Stimulated activated CD4-positive, alpha-beta T cell treated with anti-CD3 and anti-CD28 coated beads, Interleukin-4, amount 100 ng/mL, for 1 hour (primary cell): ENCODE measurements around the gene ARAP3.

ENCODE experiments used
- DNase-seq: peaks from one replicate; pipeline ENCODE4 v3.0.0-alpha.2; 2020

ARAP3 gene

GRCh38 chr5:141669520-141669919 lies 12.5 kb downstream of the ARAP3 start:
- no peak for DNase-seq

- no peak for DNase-seq
These were observed 13.3 kb downstream of the ARAP3 start for GRCh38 chr5:141668601-141669265.

- no peak for DNase-seq
These were observed 15.8 kb downstream of the ARAP3 start for GRCh38 chr5:141665995-141666940.

GRCh38 chr5:141664733-141665461 lies 17.1 kb downstream of the ARAP3 start:
- DNase-seq: peak; percentile 71

GRCh38 chr5:141663506-141663905 lies 18.5 kb downstream of the ARAP3 start:
- DNase-seq: no peak

GRCh38 chr5:141662028-141662427 lies 20.0 kb downstream of the ARAP3 start:
- no peak for DNase-seq

- DNase-seq: no peak
These were observed 24.0 kb downstream of the ARAP3 start for GRCh38 chr5:141657937-141658545.

GRCh38 chr5:141657404-141657803 lies 24.6 kb downstream of the ARAP3 start:
- DNase-seq: no peak

GRCh38 chr5:141656396-141656795 lies 25.6 kb downstream of the ARAP3 start:
- no peak for DNase-seq

- no peak for DNase-seq
These were observed 27.0 kb downstream of the ARAP3 start for GRCh38 chr5:141655020-141655419.

GRCh38 chr5:141654298-141654697 lies 27.7 kb downstream of the ARAP3 start:
- no peak for DNase-seq

- DNase-seq: no peak
These were observed 30.3 kb downstream of the ARAP3 start for GRCh38 chr5:141651728-141652105.

- DNase-seq: peak; percentile 76
These were observed 30.9 kb downstream of the ARAP3 start, which contains the start of gene FCHSD1 for GRCh38 chr5:141650851-141651727. FCHSD1 (minus strand) TSS chr5:141651418; CDS start chr5:141651368, 50 bp downstream.

- no peak for DNase-seq
These were observed 32.1 kb downstream of the ARAP3 start for GRCh38 chr5:141649972-141650371.

- DNase-seq: no peak
These were observed 32.9 kb downstream of the ARAP3 start for GRCh38 chr5:141649056-141649688.

- DNase-seq: no peak
These were observed 34.2 kb downstream of the ARAP3 start for GRCh38 chr5:141647851-141648250.

GRCh38 chr5:141647242-141647641 lies 34.8 kb downstream of the ARAP3 start:
- DNase-seq: no peak

- DNase-seq: no peak
These were observed 36.0 kb downstream of the ARAP3 start for GRCh38 chr5:141646026-141646425.

- DNase-seq: no peak
These were observed 40.3 kb downstream of the ARAP3 start for GRCh38 chr5:141641634-141642267.

GRCh38 chr5:141640698-141641097 lies 41.3 kb downstream of the ARAP3 start:
- no peak for DNase-seq

- DNase-seq: no peak
These were observed 42.0 kb downstream of the ARAP3 start for GRCh38 chr5:141640051-141640415.
